BLaER1 (cell line): ENCODE data around the gene SLC25A21.

Experiments used
- H3K27ac ChIP-seq: shearing (Covaris generic); formaldehyde crosslinking; 2 replicates; pipeline ENCODE4 v1.8.1; 2022
- H3K27me3 ChIP-seq: shearing (Covaris generic); formaldehyde crosslinking; 2 replicates; pipeline ENCODE4 v1.8.1; 2022
- H3K36me3 ChIP-seq: shearing (Covaris generic); formaldehyde crosslinking; 2 replicates; pipeline ENCODE4 v1.8.1; 2022
- H3K4me1 ChIP-seq: shearing (Covaris generic); formaldehyde crosslinking; 2 replicates; pipeline ENCODE4 v1.8.1; 2022
- H3K4me2 ChIP-seq: shearing (Covaris generic); formaldehyde crosslinking; 2 replicates; pipeline ENCODE4 v1.8.1; 2022
- H3K4me3 ChIP-seq: shearing (Covaris generic); formaldehyde crosslinking; 2 replicates; pipeline ENCODE4 v1.8.1; 2022
- H3K9ac ChIP-seq: shearing (Covaris generic); formaldehyde crosslinking; 2 replicates; pipeline ENCODE4 v1.8.1; 2022
- H3K9me3 ChIP-seq: shearing (Covaris generic); formaldehyde crosslinking; 2 replicates; pipeline ENCODE4 v1.8.1; 2022
- H4K20me1 ChIP-seq: shearing (Covaris generic); formaldehyde crosslinking; 2 replicates; pipeline ENCODE4 v1.8.1; 2022
- Cebpa-rat ChIP-seq: shearing (Covaris generic); IDR thresholded peaks from 2 replicates; pipeline ENCODE4 v1.8.1; 2022

Gene SLC25A21

DNA sequence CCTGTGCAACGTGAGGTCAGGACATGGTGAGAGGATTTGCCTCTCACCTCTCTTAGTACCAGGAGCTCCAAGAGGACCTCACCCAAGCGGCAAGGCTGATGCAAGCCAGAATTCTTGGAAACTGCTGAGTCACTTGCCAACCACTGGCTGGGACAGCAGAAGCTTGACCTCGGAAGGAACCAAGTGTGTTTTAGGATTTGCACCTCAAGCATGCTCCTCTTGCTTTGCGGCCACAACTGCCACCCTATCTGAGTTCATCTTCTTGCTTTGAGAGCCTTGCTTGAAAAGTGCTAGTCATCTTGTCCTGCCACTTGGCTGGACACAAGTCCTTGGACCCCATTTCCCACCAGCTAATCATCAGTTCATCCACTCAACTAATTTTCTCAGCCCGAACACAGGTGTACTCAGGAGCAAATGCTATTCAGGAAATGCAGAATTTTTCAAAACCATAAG lies 195.8 kb downstream of the SLC25A21 start:
- H4K20me1 ChIP-seq, result no peaks in the 10 kb centered on the region
- H3K36me3 ChIP-seq, result no peaks in the 10 kb centered on the region
- no peaks in the 10 kb centered on the region for H3K9me3 ChIP-seq
- no peak overlapping the region for H3K27ac ChIP-seq
- no peak overlapping the region for H3K9ac ChIP-seq
- no peak for TF ChIP-seq Cebpa-rat
- H3K4me3 ChIP-seq, result no peak overlapping the region
- no peak overlapping the region for H3K4me2 ChIP-seq
- H3K27me3 ChIP-seq, result no peaks in the 10 kb centered on the region
- H3K4me1 ChIP-seq, result no peaks in the 10 kb centered on the region

DNA sequence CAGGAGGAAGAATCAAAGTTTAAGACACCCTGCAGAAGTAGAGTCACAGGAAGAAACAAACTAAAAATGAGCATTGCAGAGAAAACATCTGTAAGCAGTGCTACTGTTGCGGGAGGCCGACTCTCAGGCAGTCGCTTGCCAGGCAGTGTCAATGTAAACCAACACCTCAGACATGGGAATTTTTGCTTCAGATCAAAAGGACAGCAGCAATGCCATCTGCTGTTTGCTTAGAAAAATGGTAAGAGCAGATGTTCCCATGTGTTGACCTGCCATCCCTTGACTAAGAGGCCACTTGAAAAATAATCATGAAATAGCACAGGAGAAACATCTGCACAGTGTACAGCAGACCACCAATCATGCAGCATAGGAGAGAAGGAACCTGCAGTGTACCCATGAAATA lies 196.6 kb downstream of the SLC25A21 start:
- H3K4me3 ChIP-seq, result no peak overlapping the region
- no peak overlapping the region for H3K9ac ChIP-seq
- no peak overlapping the region for H3K27ac ChIP-seq
- H3K4me1 ChIP-seq, result no peaks in the 10 kb centered on the region
- no peaks in the 10 kb centered on the region for H4K20me1 ChIP-seq
- no peak overlapping the region for H3K4me2 ChIP-seq
- no peaks in the 10 kb centered on the region for H3K27me3 ChIP-seq
- no peaks in the 10 kb centered on the region for H3K9me3 ChIP-seq
- TF ChIP-seq Cebpa-rat, result no peak
- H3K36me3 ChIP-seq, result no peaks in the 10 kb centered on the region

DNA sequence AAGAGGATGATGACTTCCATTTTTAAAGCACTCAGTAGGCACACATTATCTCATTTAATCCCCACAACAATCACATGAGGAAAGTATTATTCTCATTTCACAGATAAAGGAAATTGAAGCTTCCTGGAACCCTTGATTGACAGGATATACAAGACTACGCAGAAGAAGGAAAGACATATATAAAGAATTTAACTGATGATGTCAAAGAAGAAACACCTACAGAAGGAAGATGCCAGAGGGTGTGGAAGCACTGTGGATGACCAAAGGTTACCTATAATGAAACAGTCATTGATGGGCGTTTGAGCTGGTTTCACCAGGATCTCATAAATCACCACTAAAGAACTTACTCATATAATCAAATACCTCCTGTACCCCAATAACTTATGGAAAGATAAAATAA lies 197.4 kb downstream of the SLC25A21 start:
- Histone ChIP-seq H3K36me3 (no peaks in the 10 kb centered on the region), H3K4me2 (no peak overlapping the region), H3K4me1 (no peaks in the 10 kb centered on the region), H4K20me1 (no peaks in the 10 kb centered on the region), H3K9me3 (no peaks in the 10 kb centered on the region), H3K4me3 (no peak overlapping the region), H3K27ac (no peak overlapping the region), H3K27me3 (no peaks in the 10 kb centered on the region), H3K9ac (no peak overlapping the region)
- no peak for TF ChIP-seq Cebpa-rat

GRCh38 chr14:36973806-36974442 lies 198.5 kb downstream of the SLC25A21 start:
- Histone ChIP-seq H3K27ac (no peak overlapping the region), H3K4me2 (no peak overlapping the region), H4K20me1 (no peaks in the 10 kb centered on the region), H3K36me3 (no peaks in the 10 kb centered on the region), H3K4me3 (no peak overlapping the region), H3K9me3 (no peaks in the 10 kb centered on the region), H3K4me1 (no peaks in the 10 kb centered on the region), H3K27me3 (no peaks in the 10 kb centered on the region), H3K9ac (no peak overlapping the region)
- TF ChIP-seq Cebpa-rat, result no peak

DNA sequence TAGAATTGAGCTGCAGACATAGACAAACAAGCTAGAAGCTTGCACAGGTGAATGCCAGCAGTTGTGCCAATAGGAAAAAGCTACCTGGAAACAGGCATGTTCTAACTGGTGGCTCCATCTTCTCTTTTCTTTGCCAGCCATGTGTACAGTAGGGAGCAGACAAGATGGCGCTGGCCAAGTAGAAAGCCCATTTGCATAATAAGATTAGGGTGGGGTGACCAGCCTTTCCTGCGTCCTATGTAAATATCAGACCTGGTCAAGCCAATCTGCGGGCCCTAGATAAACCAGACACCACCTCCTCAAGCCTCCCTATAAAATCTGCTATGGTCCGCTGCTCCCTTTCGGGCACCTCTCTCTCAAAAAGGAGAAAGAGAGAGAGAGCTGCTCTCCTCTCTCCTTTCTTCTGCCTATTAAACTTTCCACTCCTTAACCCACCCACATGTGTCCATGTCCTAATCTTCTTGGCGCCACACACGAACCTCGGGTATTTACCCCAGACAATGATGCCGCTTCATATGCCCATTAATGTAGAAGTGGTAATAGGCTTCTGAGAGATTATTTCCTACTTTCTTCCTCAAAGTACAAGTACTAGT lies 201.0 kb downstream of the SLC25A21 start:
- no peak overlapping the region for H3K9ac ChIP-seq
- H3K4me2 ChIP-seq, result no peak overlapping the region
- H3K9me3 ChIP-seq, result no peaks in the 10 kb centered on the region
- no peaks in the 10 kb centered on the region for H3K4me1 ChIP-seq
- no peaks in the 10 kb centered on the region for H3K36me3 ChIP-seq
- H3K4me3 ChIP-seq, result no peak overlapping the region
- no peaks in the 10 kb centered on the region for H4K20me1 ChIP-seq
- TF ChIP-seq Cebpa-rat, result no peak
- H3K27ac ChIP-seq, result no peak overlapping the region
- H3K27me3 ChIP-seq, result no peaks in the 10 kb centered on the region

GRCh38 chr14:36967892-36968555 lies 204.4 kb downstream of the SLC25A21 start:
- no peak for TF ChIP-seq Cebpa-rat

GRCh38 chr14:36955967-36956366 lies 216.4 kb downstream of the SLC25A21 start:
- no peak for TF ChIP-seq Cebpa-rat
- Histone ChIP-seq H3K4me1 (no peaks in the 10 kb centered on the region), H3K27ac (no peak overlapping the region), H3K4me3 (no peak overlapping the region), H4K20me1 (no peaks in the 10 kb centered on the region), H3K9ac (no peak overlapping the region), H3K4me2 (no peak overlapping the region), H3K27me3 (no peaks in the 10 kb centered on the region), H3K36me3 (no peaks in the 10 kb centered on the region), H3K9me3 (no peaks in the 10 kb centered on the region)

More at GRCh38 chr14:36967892-36968555, 204.4 kb downstream of the SLC25A21 start:
- no peaks in the 10 kb centered on the region for H3K9me3 ChIP-seq
- no peak overlapping the region for H3K4me3 ChIP-seq
- H3K9ac ChIP-seq, result no peak overlapping the region
- no peak overlapping the region for H3K4me2 ChIP-seq
- H3K27me3 ChIP-seq, result no peaks in the 10 kb centered on the region
- no peaks in the 10 kb centered on the region for H3K36me3 ChIP-seq
- no peaks in the 10 kb centered on the region for H4K20me1 ChIP-seq
- no peak overlapping the region for H3K27ac ChIP-seq
- no peaks in the 10 kb centered on the region for H3K4me1 ChIP-seq

- H3K36me3 ChIP-seq, result no peaks in the 10 kb centered on the region
- H3K27me3 ChIP-seq, result no peaks in the 10 kb centered on the region
- no peak overlapping the region for H3K4me3 ChIP-seq
- TF ChIP-seq Cebpa-rat, result no peak
- no peak overlapping the region for H3K9ac ChIP-seq
- no peak overlapping the region for H3K4me2 ChIP-seq
- no peaks in the 10 kb centered on the region for H4K20me1 ChIP-seq
- H3K4me1 ChIP-seq, result no peaks in the 10 kb centered on the region
- H3K27ac ChIP-seq, result no peak overlapping the region
- H3K9me3 ChIP-seq, result no peaks in the 10 kb centered on the region
Observed at GRCh38 chr14:36955376-36955775, 217.0 kb downstream of the SLC25A21 start.

DNA sequence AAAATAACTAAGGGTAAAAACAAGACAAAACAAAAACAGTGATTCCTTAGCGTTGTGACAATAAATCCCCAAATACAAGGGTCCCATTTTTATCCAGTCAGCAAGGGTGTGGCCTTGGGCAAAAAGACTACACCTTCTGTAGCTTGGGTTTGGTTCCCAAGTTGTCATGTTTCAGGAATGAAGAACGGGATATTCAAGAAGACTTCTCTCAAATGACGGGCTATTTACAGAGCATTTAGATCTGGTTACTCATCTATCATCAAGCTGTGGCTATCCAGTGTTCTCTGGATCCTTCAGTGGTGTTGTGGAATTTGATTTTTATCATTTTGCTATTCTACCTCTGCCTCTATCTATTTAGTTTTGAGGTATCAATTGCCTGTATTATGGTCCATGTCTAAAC lies 219.7 kb downstream of the SLC25A21 start:
- no peak for TF ChIP-seq Cebpa-rat
- Histone ChIP-seq H3K36me3 (no peaks in the 10 kb centered on the region), H3K27me3 (no peaks in the 10 kb centered on the region), H3K27ac (no peak overlapping the region), H3K9me3 (no peaks in the 10 kb centered on the region), H3K4me1 (no peaks in the 10 kb centered on the region), H3K4me3 (no peak overlapping the region), H4K20me1 (no peaks in the 10 kb centered on the region), H3K9ac (no peak overlapping the region), H3K4me2 (no peak overlapping the region)

DNA sequence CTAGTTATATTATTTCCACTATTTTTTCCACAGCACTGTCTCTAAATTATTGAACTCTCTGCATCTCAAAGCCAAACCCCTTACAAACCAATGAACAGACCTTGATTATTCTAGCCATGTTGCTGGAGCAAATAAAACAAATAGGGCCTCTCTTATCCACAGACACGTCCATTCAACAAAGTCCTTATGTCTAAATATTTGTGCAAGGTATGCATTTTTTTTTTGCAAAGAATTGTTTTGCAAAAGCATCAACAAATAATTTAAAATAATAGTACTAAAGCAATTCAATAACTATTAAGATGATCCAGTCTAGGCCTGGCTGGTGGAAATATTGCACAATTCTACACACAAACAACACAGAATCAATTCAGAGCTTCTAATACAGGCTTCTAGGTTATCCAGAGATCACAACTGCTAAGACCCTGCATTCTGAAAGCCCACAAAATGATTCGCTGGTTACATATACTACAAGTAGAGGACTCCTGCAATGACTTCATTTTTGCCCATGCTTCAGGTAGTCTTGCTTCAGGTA lies 221.0 kb downstream of the SLC25A21 start:
- Histone ChIP-seq H3K4me1 (no peaks in the 10 kb centered on the region), H4K20me1 (no peaks in the 10 kb centered on the region), H3K27me3 (no peaks in the 10 kb centered on the region), H3K27ac (no peak overlapping the region), H3K4me2 (no peak overlapping the region), H3K36me3 (no peaks in the 10 kb centered on the region), H3K4me3 (no peak overlapping the region), H3K9ac (no peak overlapping the region), H3K9me3 (no peaks in the 10 kb centered on the region)
- no peak for TF ChIP-seq Cebpa-rat
